A549 (cell line): Measurements from ENCODE around the gene ACYP1.

Experiments
- BHLHE40 ChIP-seq: IDR thresholded peaks from 2 replicates; pipeline ENCODE4 v1.6.1; 2012; ENCODE audit warnings: low read depth, low read length, inconsistent platforms
- CTCF ChIP-seq: fragments of >200 bp; sonication (Bioruptor Twin); formaldehyde crosslinking; IDR thresholded peaks from 3 replicates; pipeline ENCODE4 v1.5.1; 2016
- ELK1 ChIP-seq: fragments of 150-350 bp; IDR thresholded peaks from 2 replicates; pipeline ENCODE4 v1.6.1; 2014; ENCODE audit warnings: low read depth, mild to moderate bottlenecking, low read length
- EP300 ChIP-seq, 2 experiments: fragments of >200 bp; sonication (Bioruptor Twin); formaldehyde crosslinking; IDR thresholded peaks; 2 replicates in 1 of 2; 3 replicates in 1 of 2; pipeline ENCODE4 v1.6.1; 2016 to 2017
- POLR2A ChIP-seq: IDR thresholded peaks from 2 replicates; pipeline ENCODE4 v1.6.1; 2012; ENCODE audit warnings: mild to moderate bottlenecking, low read length
- RAD21 ChIP-seq, 2 experiments: fragments of >200 bp in 1 of 2; sonication (Bioruptor Twin) in 1 of 2; formaldehyde crosslinking in 1 of 2; IDR thresholded peaks in 1 of 2; conservative IDR thresholded peaks in 1 of 2; 2 replicates in 1 of 2; 3 replicates in 1 of 2; pipeline ENCODE4 v1.6.1; 2012 to 2018; ENCODE audit warnings: inconsistent platforms in 1 of 2
- TFCP2L1 ChIP-seq: fragments of 250-450 bp; sonication (Bioruptor Pico); IDR thresholded peaks from 2 replicates; pipeline ENCODE4 v1.5.0; 2021; ENCODE audit warnings: mild to moderate bottlenecking
- ZC3H11A ChIP-seq: fragments of 450-650 bp; IDR thresholded peaks from 2 replicates; pipeline ENCODE4 v1.6.1; 2014; ENCODE audit warnings: antibody characterized with exemption, mild to moderate bottlenecking
- TF ChIP-seq, protein P1 (sequence below): IDR thresholded peaks from 2 replicates; pipeline ENCODE4 v1.6.1; 2012

- TF ChIP-seq, protein P1, sequence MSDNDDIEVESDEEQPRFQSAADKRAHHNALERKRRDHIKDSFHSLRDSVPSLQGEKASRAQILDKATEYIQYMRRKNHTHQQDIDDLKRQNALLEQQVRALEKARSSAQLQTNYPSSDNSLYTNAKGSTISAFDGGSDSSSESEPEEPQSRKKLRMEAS = no peak
- TF ChIP-seq TFCP2L1 (CRISPR knock-in tag) = no peak
- no peak for TF ChIP-seq CTCF
- TF ChIP-seq ELK1 = no peak
- no peak for TF ChIP-seq POLR2A
- no peak for TF ChIP-seq EP300 (IDR thresholded peaks at IDR 0.05)
- no peak for TF ChIP-seq BHLHE40
- TF ChIP-seq ZC3H11A = no peak
- no peak for TF ChIP-seq RAD21 (conservative IDR thresholded peaks at IDR 0.05 in 1 of 2, IDR thresholded peaks at IDR 0.05 in 1 of 2)
Measured at GRCh38 chr14:75025082-75025481, 38.7 kb downstream of the ACYP1 start.
